PC-9 (cell line): ENCODE measurements around the gene RETN.

Experiments used
- CTCF ChIP-seq: fragments of 200-600 bp; sonication (generic); conservative IDR thresholded peaks from 2 replicates; pipeline ENCODE4 v1.6.1; 2017; ENCODE audit warnings: mixed run types, antibody characterized with exemption, mild to moderate bottlenecking, moderate library complexity
- EZH2 ChIP-seq: fragments of 200-600 bp; sonication (generic); IDR thresholded peaks from 2 replicates; pipeline ENCODE4 v1.8.0; 2017; ENCODE audit warnings: antibody characterized with exemption, low read depth

- TF ChIP-seq CTCF, result no peak
- no peak for TF ChIP-seq EZH2
These were observed 16.9 kb downstream of the RETN start for GRCh38 chr19:7685546-7686445.
